A673 (cell line): ENCODE measurements around the gene DNAH3. TPM values are rescaled to one million over a fixed set of nuclear protein-coding genes. Genes with fewer than 3 reads are reported as not detected.

Experiments used
- BruUV-seq: library from RNA; stranded (reverse); fragments of 400-500 nt; replicated peaks from 2 replicates; lab custom pipeline; 2021; lab: Mats Ljungman, UMichigan
- CTCF ChIA-PET: fragments of 300-600 bp; sonication (Branson Sonifier 250); formaldehyde crosslinking; loops from one replicate; lab custom pipeline; 2022; ENCODE audit warnings: antibody characterized with exemption; lab: Charles Lee
- POLR2A ChIA-PET: fragments of 300-600 bp; sonication (Branson Sonifier 250); formaldehyde crosslinking; loops from one replicate; lab custom pipeline; 2022; ENCODE audit warnings: antibody characterized with exemption; ENCODE audit not compliant: low non-redundant PET; lab: Charles Lee
- DNase-seq: peaks from one replicate; pipeline ENCODE4 v3.0.0-alpha.2; 2015; ENCODE audit warnings: low spot score
- H3K27ac ChIP-seq: fragments of 200-600 bp; sonication (generic); 2 replicates; pipeline ENCODE4 v1.5.1; 2016; ENCODE audit warnings: mixed run types, low read depth, mild to moderate bottlenecking, mixed read lengths, antibody characterized with exemption, low read length; ENCODE audit not compliant: poor library complexity, severe bottlenecking
- H3K27me3 ChIP-seq: fragments of 200-600 bp; sonication (generic); replicated peaks from 2 replicates; pipeline ENCODE4 v1.6.1; 2017; ENCODE audit warnings: mixed run types, low read depth, mild to moderate bottlenecking, mixed read lengths, antibody characterized with exemption, low read length; ENCODE audit not compliant: insufficient read depth, poor library complexity
- H3K36me3 ChIP-seq: fragments of 200-600 bp; sonication (generic); 2 replicates; pipeline ENCODE4 v1.6.1; 2016; ENCODE audit warnings: mixed run types, mild to moderate bottlenecking, mixed read lengths, antibody characterized with exemption, low read length; ENCODE audit not compliant: insufficient read depth, poor library complexity, severe bottlenecking
- H3K4me1 ChIP-seq: fragments of 200-600 bp; sonication (generic); 2 replicates; pipeline ENCODE4 v1.6.1; 2017; ENCODE audit warnings: mixed run types, mild to moderate bottlenecking, mixed read lengths, antibody characterized with exemption, low read length; ENCODE audit not compliant: insufficient read depth, poor library complexity, severe bottlenecking
- H3K4me3 ChIP-seq: fragments of 200-600 bp; sonication (generic); 2 replicates; pipeline ENCODE4 v1.5.1; 2016; ENCODE audit warnings: low read depth, mixed run types, mild to moderate bottlenecking, mixed read lengths, low read length; ENCODE audit not compliant: poor library complexity, severe bottlenecking
- H3K9me3 ChIP-seq: fragments of 200-600 bp; sonication (generic); 2 replicates; pipeline ENCODE4 v1.6.1; 2016; ENCODE audit warnings: mixed run types, low read depth, mild to moderate bottlenecking, mixed read lengths, antibody characterized with exemption, low read length; ENCODE audit not compliant: poor library complexity, severe bottlenecking
- EZH2 ChIP-seq: fragments of 200-600 bp; sonication (generic); IDR thresholded peaks from 2 replicates; pipeline ENCODE4 v1.6.1; 2017; ENCODE audit warnings: borderline replicate concordance, low read depth, mild to moderate bottlenecking, mixed read lengths, antibody characterized with exemption, low read length; ENCODE audit not compliant: poor library complexity, severe bottlenecking
- intact Hi-C: fragments of 100-400 bp; cut with micrococcal nuclease; formaldehyde crosslinking; loops from one replicate; pipeline ENCODE4 v1.10.0; 2022; ENCODE audit not compliant: unreplicated experiment
- total RNA-seq: library from RNA; stranded (reverse); gene quantifications from 2 replicates; pipeline ENCODE4 v1.2.3, GENCODE V29; 2021
- TF ChIP-seq, protein P1 (sequence below): fragments of 300-800, 200-600 bp; sonication (generic); conservative IDR thresholded peaks from 2 replicates; pipeline ENCODE4 v1.5.1; 2017; ENCODE audit warnings: low read depth, mild to moderate bottlenecking, antibody characterized with exemption, low read length, moderate library complexity, mixed read lengths

Gene DNAH3
- total RNA-seq, 1 experiment from 2014 or later: not detected

DNA sequence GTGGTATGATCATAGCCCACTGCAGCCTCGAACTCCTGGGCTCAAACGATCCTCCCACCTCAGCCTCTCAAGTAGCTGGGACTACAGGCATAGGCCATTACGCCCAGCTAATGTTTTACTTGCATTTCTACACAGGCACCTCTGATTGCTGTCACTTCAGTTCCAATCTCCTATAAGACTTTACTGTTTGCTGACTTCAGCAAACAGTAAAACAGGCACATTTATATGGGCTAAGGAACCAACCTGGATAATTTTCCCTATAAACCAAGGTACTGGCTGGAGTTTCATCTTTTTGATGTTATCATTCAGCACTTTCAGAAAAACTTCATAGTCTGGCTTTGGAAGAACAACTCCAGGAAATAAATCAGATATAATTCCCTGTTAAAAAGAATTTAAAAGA lies 114.2 kb downstream of the DNAH3 start:
- Histone ChIP-seq H3K4me1 (no peaks in the 10 kb centered on the region), H3K9me3 (no peaks in the 10 kb centered on the region), H3K27me3 (no peaks in the 10 kb centered on the region), H3K27ac (no peak overlapping the region), H3K4me3 (no peak overlapping the region), H3K36me3 (no peaks in the 10 kb centered on the region)
- no TSS peak for BruUV-seq
- TF ChIP-seq EZH2: no peak
- TF ChIP-seq, protein P1, sequence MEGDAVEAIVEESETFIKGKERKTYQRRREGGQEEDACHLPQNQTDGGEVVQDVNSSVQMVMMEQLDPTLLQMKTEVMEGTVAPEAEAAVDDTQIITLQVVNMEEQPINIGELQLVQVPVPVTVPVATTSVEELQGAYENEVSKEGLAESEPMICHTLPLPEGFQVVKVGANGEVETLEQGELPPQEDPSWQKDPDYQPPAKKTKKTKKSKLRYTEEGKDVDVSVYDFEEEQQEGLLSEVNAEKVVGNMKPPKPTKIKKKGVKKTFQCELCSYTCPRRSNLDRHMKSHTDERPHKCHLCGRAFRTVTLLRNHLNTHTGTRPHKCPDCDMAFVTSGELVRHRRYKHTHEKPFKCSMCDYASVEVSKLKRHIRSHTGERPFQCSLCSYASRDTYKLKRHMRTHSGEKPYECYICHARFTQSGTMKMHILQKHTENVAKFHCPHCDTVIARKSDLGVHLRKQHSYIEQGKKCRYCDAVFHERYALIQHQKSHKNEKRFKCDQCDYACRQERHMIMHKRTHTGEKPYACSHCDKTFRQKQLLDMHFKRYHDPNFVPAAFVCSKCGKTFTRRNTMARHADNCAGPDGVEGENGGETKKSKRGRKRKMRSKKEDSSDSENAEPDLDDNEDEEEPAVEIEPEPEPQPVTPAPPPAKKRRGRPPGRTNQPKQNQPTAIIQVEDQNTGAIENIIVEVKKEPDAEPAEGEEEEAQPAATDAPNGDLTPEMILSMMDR: no peak
- intact Hi-C loops: no loop called here
- POLR2A ChIA-PET: no interaction called here
- no peak for DNase-seq
- CTCF ChIA-PET: no interaction called here

GRCh38 chr16:21033704-21034103 lies 116.9 kb downstream of the DNAH3 start:
- BruUV-seq: no TSS peak
- DNase-seq: peak; percentile 6
- Histone ChIP-seq H3K36me3 (no peaks in the 10 kb centered on the region), H3K4me3 (no peak overlapping the region), H3K27ac (no peak overlapping the region), H3K9me3 (no peaks in the 10 kb centered on the region), H3K27me3 (no peaks in the 10 kb centered on the region), H3K4me1 (no peaks in the 10 kb centered on the region)
- intact Hi-C loops: no loop called here
- TF ChIP-seq EZH2: no peak
- CTCF ChIA-PET: interaction anchor here (0.6 kb wide), 1 partner anchor 123 kb away, joined by 5 read pairs; no protein-coding TSS in a partner anchor
- POLR2A ChIA-PET: no interaction called here

- Histone ChIP-seq H3K9me3 (no peaks in the 10 kb centered on the region), H3K4me1 (no peaks in the 10 kb centered on the region), H3K36me3 (no peaks in the 10 kb centered on the region), H3K4me3 (no peak overlapping the region), H3K27ac (no peak overlapping the region), H3K27me3 (no peaks in the 10 kb centered on the region)
- no TSS peak for BruUV-seq
- ChIA-PET POLR2A (no interaction called here), CTCF (no interaction called here)
- DNase-seq: no peak
- TF ChIP-seq, protein P1: no peak
- no peak for TF ChIP-seq EZH2
- intact Hi-C loops: no loop called here
Observed at GRCh38 chr16:21033264-21033663, 117.4 kb downstream of the DNAH3 start.

- Histone ChIP-seq H3K4me1 (no peaks in the 10 kb centered on the region), H3K27me3 (no peaks in the 10 kb centered on the region), H3K4me3 (no peak overlapping the region), H3K36me3 (no peaks in the 10 kb centered on the region), H3K9me3 (no peaks in the 10 kb centered on the region), H3K27ac (no peak overlapping the region)
- intact Hi-C loops: no loop called here
- ChIA-PET CTCF (no interaction called here), POLR2A (no interaction called here)
- BruUV-seq: no TSS peak
- DNase-seq: no peak
- TF ChIP-seq, protein P1: no peak
- no peak for TF ChIP-seq EZH2
Observed at GRCh38 chr16:21028728-21029127, 121.9 kb downstream of the DNAH3 start.
